ENCODE data around the gene FMN1.

GRCh38 chr15:33078607-33079006, 115.9 kb downstream of the FMN1 start:
- TF ChIP-seq CTCF (IDR thresholded peaks at IDR 0.05 in 8 of 11, conservative IDR thresholded peaks at IDR 0.05 in 3 of 11) (no peak), POLR2A (IDR thresholded peaks at IDR 0.05) (no peak)
